ENCODE data around the gene PATJ.

DNA sequence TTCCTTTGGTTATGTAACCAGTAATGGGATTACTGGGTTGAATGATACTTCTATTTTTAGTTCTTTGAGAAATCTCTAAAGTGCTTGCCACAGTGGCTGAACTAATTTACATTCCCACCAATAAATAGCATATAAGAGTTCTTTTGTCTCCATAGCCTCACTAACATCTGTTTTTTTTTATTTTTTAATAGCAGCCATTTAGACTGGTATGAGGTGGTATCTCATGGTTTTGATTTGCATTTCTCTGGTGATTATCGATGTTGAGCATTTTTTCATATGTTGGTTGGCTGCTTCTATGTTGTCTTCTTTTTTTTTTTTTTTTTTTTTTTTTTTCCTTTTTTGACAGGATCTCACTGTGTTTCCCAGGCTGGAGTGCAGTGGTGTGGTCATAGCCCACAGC is 319.8 kb downstream of the PATJ start:
- TF ChIP-seq, protein P1, sequence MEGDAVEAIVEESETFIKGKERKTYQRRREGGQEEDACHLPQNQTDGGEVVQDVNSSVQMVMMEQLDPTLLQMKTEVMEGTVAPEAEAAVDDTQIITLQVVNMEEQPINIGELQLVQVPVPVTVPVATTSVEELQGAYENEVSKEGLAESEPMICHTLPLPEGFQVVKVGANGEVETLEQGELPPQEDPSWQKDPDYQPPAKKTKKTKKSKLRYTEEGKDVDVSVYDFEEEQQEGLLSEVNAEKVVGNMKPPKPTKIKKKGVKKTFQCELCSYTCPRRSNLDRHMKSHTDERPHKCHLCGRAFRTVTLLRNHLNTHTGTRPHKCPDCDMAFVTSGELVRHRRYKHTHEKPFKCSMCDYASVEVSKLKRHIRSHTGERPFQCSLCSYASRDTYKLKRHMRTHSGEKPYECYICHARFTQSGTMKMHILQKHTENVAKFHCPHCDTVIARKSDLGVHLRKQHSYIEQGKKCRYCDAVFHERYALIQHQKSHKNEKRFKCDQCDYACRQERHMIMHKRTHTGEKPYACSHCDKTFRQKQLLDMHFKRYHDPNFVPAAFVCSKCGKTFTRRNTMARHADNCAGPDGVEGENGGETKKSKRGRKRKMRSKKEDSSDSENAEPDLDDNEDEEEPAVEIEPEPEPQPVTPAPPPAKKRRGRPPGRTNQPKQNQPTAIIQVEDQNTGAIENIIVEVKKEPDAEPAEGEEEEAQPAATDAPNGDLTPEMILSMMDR (conservative IDR thresholded peaks at IDR 0.05; ENCODE audit: low read length) = no peak
- no peak for TF ChIP-seq EZH2phosphoT487 (IDR thresholded peaks at IDR 0.05; ENCODE audit: borderline replicate concordance)

Data from Loucy (cell line).